Astrocyte (in vitro differentiated cells and primary cell): Measurements from ENCODE around the gene AHR. TPM values are rescaled to one million over a fixed set of nuclear protein-coding genes. Genes with fewer than 3 reads are reported as not detected.

Experiments
- DNase-seq: peaks from one replicate; pipeline ENCODE4 v3.0.0-alpha.2; 2010; ENCODE audit warnings: low read depth
- FAIRE-seq: peaks from 2 replicates; lab custom pipeline; 2011; peaks lifted over from hg19 to GRCh38; lab: Jason Lieb, UNC
- H2AFZ ChIP-seq: 2 replicates; pipeline ENCODE4 v1.6.0; 2012; ENCODE audit warnings: low read depth, low read length, inconsistent platforms
- H3K27ac ChIP-seq: 2 replicates; pipeline ENCODE4 v1.5.1; 2011; ENCODE audit warnings: low read depth, low read length, inconsistent platforms
- H3K27me3 ChIP-seq: 2 replicates; pipeline ENCODE4 v1.6.0; 2011; ENCODE audit warnings: low read length, inconsistent platforms; ENCODE audit not compliant: insufficient read depth
- H3K36me3 ChIP-seq: 2 replicates; pipeline ENCODE4 v1.5.1; 2011; ENCODE audit warnings: low read length, inconsistent platforms; ENCODE audit not compliant: insufficient read depth
- H3K4me1 ChIP-seq: 2 replicates; pipeline ENCODE4 v1.5.1; 2011; ENCODE audit warnings: low read length, inconsistent platforms; ENCODE audit not compliant: insufficient read depth
- H3K4me2 ChIP-seq: 2 replicates; pipeline ENCODE4 v1.6.0; 2012; ENCODE audit warnings: low read length, inconsistent platforms
- H3K4me3 ChIP-seq: 2 replicates; pipeline ENCODE4 v1.5.1; 2011; ENCODE audit warnings: low read depth, mild to moderate bottlenecking, low read length, inconsistent platforms; ENCODE audit not compliant: insufficient read depth
- H3K79me2 ChIP-seq: 2 replicates; pipeline ENCODE4 v1.6.0; 2012; ENCODE audit warnings: mild to moderate bottlenecking, low read length, inconsistent platforms; ENCODE audit not compliant: insufficient read depth
- H3K9ac ChIP-seq: 2 replicates; pipeline ENCODE4 v1.6.0; 2012; ENCODE audit warnings: mild to moderate bottlenecking, low read length, inconsistent platforms
- H3K9me3 ChIP-seq: 2 replicates; pipeline ENCODE4 v1.5.1; 2012; ENCODE audit warnings: low read depth, mild to moderate bottlenecking, low read length, inconsistent platforms; ENCODE audit not compliant: insufficient read depth
- H4K20me1 ChIP-seq: 2 replicates; pipeline ENCODE4 v1.6.0; 2012; ENCODE audit warnings: low read length, inconsistent platforms; ENCODE audit not compliant: insufficient read depth
- H3K27ac Mint-ChIP-seq: one replicate; pipeline ENCODE4 v1.8.0; 2021; ENCODE audit warnings: mild to moderate bottlenecking, mixed read lengths; ENCODE audit not compliant: unreplicated experiment
- H3K27me3 Mint-ChIP-seq: one replicate; pipeline ENCODE4 v1.8.0; 2021; ENCODE audit warnings: low read depth, mixed read lengths; ENCODE audit not compliant: unreplicated experiment
- H3K36me3 Mint-ChIP-seq: one replicate; pipeline ENCODE4 v1.8.0; 2021; ENCODE audit warnings: low read depth, mixed read lengths; ENCODE audit not compliant: unreplicated experiment
- H3K4me1 Mint-ChIP-seq: one replicate; pipeline ENCODE4 v1.8.0; 2021; ENCODE audit warnings: low read depth, mixed read lengths; ENCODE audit not compliant: unreplicated experiment
- H3K4me3 Mint-ChIP-seq: one replicate; pipeline ENCODE4 v1.8.0; 2021; ENCODE audit warnings: mild to moderate bottlenecking, moderate library complexity, mixed read lengths; ENCODE audit not compliant: unreplicated experiment
- H3K9me3 Mint-ChIP-seq: one replicate; pipeline ENCODE4 v1.8.0; 2021; ENCODE audit warnings: mild to moderate bottlenecking, mixed read lengths; ENCODE audit not compliant: unreplicated experiment
- CTCF ChIP-seq: IDR thresholded peaks from 2 replicates; pipeline ENCODE4 v1.5.1; 2011; ENCODE audit warnings: low read depth, mild to moderate bottlenecking, inconsistent platforms, low read length, moderate library complexity; ENCODE audit not compliant: insufficient read depth
- EZH2 ChIP-seq: IDR thresholded peaks from 2 replicates; pipeline ENCODE4 v1.6.1; 2012; ENCODE audit warnings: mild to moderate bottlenecking, low read length, inconsistent platforms; ENCODE audit not compliant: insufficient read depth
- total RNA-seq: library from RNA; stranded (reverse); gene quantifications from 2 replicates; pipeline ENCODE4 v1.2.1, GENCODE V29; 2021

The AHR gene
- total RNA-seq, 1 donor from 2014 or later, result 48.1 TPM

GRCh38 chr7:17315974-17316373 lies 17.5 kb downstream of the AHR start:
- H3K9me3 Mint-ChIP-seq, result no peaks in the 10 kb centered on the region
- Histone ChIP-seq H3K4me1 (no peaks in the 10 kb centered on the region), H3K27ac (no peak overlapping the region), H3K4me3 (no peak overlapping the region), H4K20me1 (peaks cover 5% of the 10 kb centered on the region), H2AFZ (no peak overlapping the region), H3K4me2 (no peak overlapping the region), H3K79me2 (peaks cover 76% of the 10 kb centered on the region), H3K9ac (no peak overlapping the region), H3K36me3 (peaks cover 9% of the 10 kb centered on the region), H3K27me3 (no peaks in the 10 kb centered on the region), H3K9me3 (no peaks in the 10 kb centered on the region)
- H3K4me1 Mint-ChIP-seq, result peaks cover 32% of the 10 kb centered on the region
- no peak for DNase-seq
- peaks cover 7% of the 10 kb centered on the region for H3K36me3 Mint-ChIP-seq
- no peak overlapping the region for H3K27ac Mint-ChIP-seq
- H3K4me3 Mint-ChIP-seq, result no peak overlapping the region
- no peak for FAIRE-seq
- TF ChIP-seq CTCF, result no peak
- no peak for TF ChIP-seq EZH2
- H3K27me3 Mint-ChIP-seq, result no peaks in the 10 kb centered on the region

DNA sequence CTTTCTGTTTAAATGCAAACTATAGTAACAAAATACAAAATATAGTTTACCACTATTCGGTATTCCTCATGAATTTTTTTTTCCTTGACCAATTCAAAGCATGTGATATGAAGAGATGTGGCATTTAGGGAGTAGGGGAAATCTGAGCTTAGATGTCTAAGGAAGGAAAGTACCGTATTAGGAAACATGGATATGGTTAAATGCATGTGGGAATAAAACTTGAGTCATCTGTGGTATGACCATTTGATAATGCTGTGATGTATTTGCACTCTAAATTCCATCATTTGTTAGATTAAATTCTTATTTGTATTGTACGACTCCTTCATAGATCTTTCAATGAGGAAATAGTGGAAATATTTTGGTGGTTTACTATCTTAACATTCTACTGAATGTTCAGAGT lies 19.7 kb downstream of the AHR start:
- Mint-ChIP-seq H3K4me3 (no peak overlapping the region), H3K36me3 (peaks cover 6% of the 10 kb centered on the region), H3K4me1 (peaks cover 36% of the 10 kb centered on the region), H3K27me3 (no peaks in the 10 kb centered on the region), H3K9me3 (no peaks in the 10 kb centered on the region), H3K27ac (no peak overlapping the region)
- no peaks in the 10 kb centered on the region for H4K20me1 ChIP-seq
- H3K36me3 ChIP-seq, result peaks cover 6% of the 10 kb centered on the region
- H3K9ac ChIP-seq, result no peak overlapping the region
- no peak overlapping the region for H3K4me3 ChIP-seq
- peak; percentile 95 for DNase-seq
- H2AFZ ChIP-seq, result no peak overlapping the region
- H3K4me1 ChIP-seq, result no peaks in the 10 kb centered on the region
- no peaks in the 10 kb centered on the region for H3K27me3 ChIP-seq
- TF ChIP-seq EZH2 (no peak), CTCF (no peak)
- no peak overlapping the region for H3K4me2 ChIP-seq
- H3K9me3 ChIP-seq, result no peaks in the 10 kb centered on the region
- peak overlapping the region; percentile 52 for H3K27ac ChIP-seq
- H3K79me2 ChIP-seq, result peaks cover 76% of the 10 kb centered on the region
- no peak for FAIRE-seq

DNA sequence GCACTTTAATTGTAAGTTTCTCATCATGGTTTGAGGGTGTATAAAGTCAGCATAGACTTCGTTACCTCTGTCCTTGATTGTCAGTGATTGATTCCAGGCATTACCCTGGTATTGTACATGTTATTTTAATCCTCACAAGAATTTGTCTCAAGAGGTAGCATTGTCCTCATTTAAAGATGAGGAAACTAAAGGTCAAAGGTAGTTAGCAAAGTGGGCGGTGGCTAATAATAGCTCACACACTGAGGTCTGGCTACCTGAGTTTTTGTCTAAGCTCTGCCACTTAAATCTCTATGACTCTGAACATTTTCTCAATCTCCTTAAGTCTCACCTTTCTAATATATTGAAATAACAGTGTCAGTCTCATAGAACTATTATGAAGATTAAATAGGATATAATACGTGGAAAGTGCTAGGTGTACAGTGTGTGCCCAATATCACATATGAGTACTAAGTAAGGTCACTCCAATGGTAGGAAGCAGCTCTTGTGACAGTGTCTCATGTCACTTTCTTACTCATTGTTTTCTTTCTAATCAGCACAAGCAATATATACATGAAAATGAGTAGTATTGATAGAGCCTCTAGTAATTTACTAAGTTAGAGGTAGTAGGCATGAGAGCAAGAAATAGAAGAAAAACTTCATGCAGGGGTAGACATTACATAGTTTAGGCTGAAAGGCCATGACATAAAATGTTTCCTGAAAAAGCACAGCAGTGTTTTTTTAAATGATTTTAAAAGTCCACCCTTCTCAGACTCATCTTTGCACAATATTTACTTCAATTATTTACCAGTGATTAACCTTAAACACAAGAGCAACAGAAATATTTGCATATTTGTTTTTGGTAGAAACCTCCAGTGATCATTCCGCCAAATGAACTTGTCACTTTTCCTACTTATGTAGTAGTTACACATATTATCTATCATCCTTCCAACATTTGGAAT lies 21.0 kb downstream of the AHR start:
- Mint-ChIP-seq H3K27me3 (no peaks in the 10 kb centered on the region), H3K36me3 (peaks cover 6% of the 10 kb centered on the region), H3K9me3 (no peaks in the 10 kb centered on the region), H3K27ac (no peak overlapping the region), H3K4me1 (peaks cover 36% of the 10 kb centered on the region), H3K4me3 (no peak overlapping the region)
- no peak for DNase-seq
- no peak overlapping the region for H3K4me3 ChIP-seq
- no peak for TF ChIP-seq EZH2
- TF ChIP-seq CTCF, result no peak
- H3K4me1 ChIP-seq, result no peaks in the 10 kb centered on the region
- no peaks in the 10 kb centered on the region for H3K27me3 ChIP-seq
- H3K9me3 ChIP-seq, result no peaks in the 10 kb centered on the region
- peaks cover 71% of the 10 kb centered on the region for H3K79me2 ChIP-seq
- no peak overlapping the region for H3K9ac ChIP-seq
- no peak overlapping the region for H3K4me2 ChIP-seq
- peaks cover 14% of the 10 kb centered on the region for H3K36me3 ChIP-seq
- H2AFZ ChIP-seq, result no peak overlapping the region
- H3K27ac ChIP-seq, result no peak overlapping the region
- H4K20me1 ChIP-seq, result no peaks in the 10 kb centered on the region
- FAIRE-seq, result no peak
